KMS-11 (cell line): ENCODE results near the gene ACTC1.

Experiments used
- H2AFZ ChIP-seq: fragments of 200-600 bp; sonication (generic); 2 replicates; pipeline ENCODE4 v1.6.1; 2016; ENCODE audit warnings: antibody characterized with exemption, mixed run types, low read depth
- H3K27ac ChIP-seq: fragments of 200-600 bp; sonication (generic); 2 replicates; pipeline ENCODE4 v1.6.1; 2016; ENCODE audit warnings: mild to moderate bottlenecking, mixed run types
- H3K27me3 ChIP-seq: fragments of 200-600 bp; sonication (generic); 2 replicates; pipeline ENCODE4 v1.6.1; 2017; ENCODE audit warnings: mild to moderate bottlenecking, low read depth, mixed run types, moderate library complexity; ENCODE audit not compliant: insufficient read depth
- H3K36me3 ChIP-seq: fragments of 200-600 bp; sonication (generic); 2 replicates; pipeline ENCODE4 v1.6.1; 2017; ENCODE audit warnings: mild to moderate bottlenecking, mixed run types; ENCODE audit not compliant: insufficient read depth
- H3K4me1 ChIP-seq: fragments of 200-600 bp; sonication (generic); 2 replicates; pipeline ENCODE4 v1.6.1; 2016; ENCODE audit warnings: mild to moderate bottlenecking, low read depth, mixed run types; ENCODE audit not compliant: poor library complexity, severe bottlenecking
- H3K4me2 ChIP-seq: fragments of 200-600 bp; sonication (generic); 2 replicates; pipeline ENCODE4 v1.7.0; 2016; ENCODE audit warnings: mild to moderate bottlenecking, mixed run types
- H3K4me3 ChIP-seq: fragments of 200-600 bp; sonication (generic); IDR thresholded peaks from 2 replicates; pipeline ENCODE4 v1.6.1; 2017; ENCODE audit warnings: low read depth, low read length, mixed read lengths; ENCODE audit not compliant: insufficient read depth
- H3K79me2 ChIP-seq: fragments of 200-600 bp; sonication (generic); 2 replicates; pipeline ENCODE4 v1.6.1; 2016; ENCODE audit warnings: low read depth, mixed run types; ENCODE audit not compliant: insufficient read depth
- H3K9ac ChIP-seq: fragments of 200-600 bp; sonication (generic); 2 replicates; pipeline ENCODE4 v1.6.1; 2016; ENCODE audit warnings: mild to moderate bottlenecking, mixed run types
- H4K20me1 ChIP-seq: fragments of 200-600 bp; sonication (generic); 2 replicates; pipeline ENCODE4 v1.6.1; 2016; ENCODE audit warnings: mild to moderate bottlenecking, mixed run types; ENCODE audit not compliant: insufficient read depth
- CTCF ChIP-seq: fragments of 200-600 bp; sonication (generic); conservative IDR thresholded peaks from 2 replicates; pipeline ENCODE4 v1.6.1; 2017; ENCODE audit warnings: low read depth, mild to moderate bottlenecking, antibody characterized with exemption, low read length, moderate library complexity, mixed read lengths

Gene ACTC1

DNA sequence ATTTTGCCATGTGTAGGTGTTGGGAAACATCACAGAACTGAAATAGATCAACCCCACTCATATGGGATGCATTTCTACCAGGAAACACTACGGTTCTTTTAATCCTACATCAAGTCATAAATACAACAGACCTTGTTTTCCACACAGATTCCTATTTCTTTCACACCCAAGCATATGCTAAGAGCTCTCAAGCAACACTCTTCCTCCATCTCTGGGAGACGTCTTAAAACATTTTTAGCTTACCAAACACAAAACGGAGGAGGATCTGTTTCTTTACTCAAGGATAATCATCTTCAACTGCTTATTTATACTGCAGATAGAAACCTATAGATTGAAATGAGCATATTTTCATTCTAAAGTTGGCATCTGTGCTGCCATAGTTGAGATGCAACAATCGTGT lies 45.7 kb downstream of the ACTC1 start:
- Histone ChIP-seq H3K9ac (no peak overlapping the region), H3K4me1 (no peaks in the 10 kb centered on the region), H2AFZ (no peak overlapping the region), H3K4me2 (no peak overlapping the region), H3K27me3 (no peaks in the 10 kb centered on the region), H3K79me2 (no peaks in the 10 kb centered on the region), H4K20me1 (no peaks in the 10 kb centered on the region), H3K4me3 (no peak overlapping the region), H3K27ac (no peak overlapping the region), H3K36me3 (no peaks in the 10 kb centered on the region)
- no peak for TF ChIP-seq CTCF
